Testis (tissue), 3 donors: ENCODE measurements around the gene RRM2. TPM values are rescaled to one million over a fixed set of nuclear protein-coding genes. Genes with fewer than 3 reads are reported as not detected.

Source experiments
- DNase-seq: peaks from one replicate; pipeline ENCODE4 v3.0.0-alpha.2; 2019
- H3K27ac ChIP-seq, 2 donors: fragments of 200-600 bp; sonication (generic); one replicate each; pipeline ENCODE4 v1.5.1; 2019
- H3K27me3 ChIP-seq: fragments of 200-600 bp; sonication (generic); one replicate; pipeline ENCODE4 v1.5.1; 2019
- H3K36me3 ChIP-seq: fragments of 200-600 bp; sonication (generic); one replicate; pipeline ENCODE4 v1.5.1; 2017; ENCODE audit warnings: low read depth; ENCODE audit errors: missing control alignments
- H3K4me1 ChIP-seq: fragments of 200-600 bp; sonication (generic); one replicate; pipeline ENCODE4 v1.5.1; 2019
- H3K4me3 ChIP-seq, 2 donors: fragments of 200-600 bp; sonication (generic); one replicate each; pipeline ENCODE4 v1.5.1; 2017 to 2019
- H3K9me3 ChIP-seq: fragments of 200-600 bp; sonication (generic); one replicate; pipeline ENCODE4 v1.5.1; 2017
- POLR2A ChIP-seq: fragments of 450-650 bp; IDR thresholded peaks from one replicate; pipeline ENCODE4 v1.6.1; 2017; ENCODE audit warnings: antibody characterized with exemption, mild to moderate bottlenecking, moderate library complexity
- WGBS, 2 donors: methylation state at CpG; one replicate each; pipeline ENCODE4 v1.1.5; 2018; 5-methylcytosine and 5-hydroxymethylcytosine counted together
- intact Hi-C: fragments of 100-400 bp; cut with DNase I; formaldehyde crosslinking; loops from one replicate; pipeline ENCODE4 v1.15.1; 2023; ENCODE audit warnings: low total_unique reads
- polyA plus RNA-seq: library from polyadenylated mRNA; stranded (reverse); fragments of 350-450 nt; fragmentation: Illumina TruSeq; extraction: RNeasy Lipid Tissue Mini Kit (QIAGEN cat#74804); gene quantifications from one replicate; pipeline ENCODE4 v1.2.3, GENCODE V29; 2014; ENCODE audit warnings: low read depth, low replicate concordance; ENCODE audit not compliant: insufficient read depth
- total RNA-seq, 2 donors: library from RNA; depleted of rRNA; stranded (reverse); fragments of >200 nt; gene quantifications; one replicate each; pipeline ENCODE4 v1.2.3, GENCODE V29; 2016
- TF ChIP-seq, protein P1 (sequence below), 3 experiments: fragments of 450-650 bp in 2 of 3; fragments of 200-600 bp in 1 of 3; sonication (generic) in 1 of 3; IDR thresholded peaks; one replicate each; pipeline ENCODE4 v1.5.1; 2016 to 2019; ENCODE audit warnings: antibody characterized with exemption in 3 of 3, mild to moderate bottlenecking in 2 of 3, moderate library complexity in 1 of 3

The RRM2 gene
- total and polyA plus RNA-seq, 3 donors from 2014 or later = 7.2 to 18.1 (median 14.9) TPM

GRCh38 chr2:10079870-10080535 lies 42.5 kb upstream of the RRM2 start, which contains the start of gene CYS1:
TSS of gene CYS1 (minus strand) at chr2:10080411. CDS start at chr2:10080223, 188 bp downstream.
- Histone ChIP-seq H3K36me3 (no peaks in the 10 kb centered on the region), H3K27me3 (no peaks in the 10 kb centered on the region), H3K4me3 (peak within 1 kb of the TSS; percentile 66), H3K27ac (peak within 1 kb of the TSS; percentile 63 to 84), H3K9me3 (no peaks in the 10 kb centered on the region), H3K4me1 (peaks cover 3% of the 10 kb centered on the region)
- no peak for DNase-seq
- WGBS, 2 donors = 3% methylated on average over 35 of the region's 98 CpGs; no CpG with 5 or more reads in 1 of the 2 donors
- intact Hi-C loops = no loop called here
- no peak for TF ChIP-seq POLR2A
- TF ChIP-seq, protein P1, sequence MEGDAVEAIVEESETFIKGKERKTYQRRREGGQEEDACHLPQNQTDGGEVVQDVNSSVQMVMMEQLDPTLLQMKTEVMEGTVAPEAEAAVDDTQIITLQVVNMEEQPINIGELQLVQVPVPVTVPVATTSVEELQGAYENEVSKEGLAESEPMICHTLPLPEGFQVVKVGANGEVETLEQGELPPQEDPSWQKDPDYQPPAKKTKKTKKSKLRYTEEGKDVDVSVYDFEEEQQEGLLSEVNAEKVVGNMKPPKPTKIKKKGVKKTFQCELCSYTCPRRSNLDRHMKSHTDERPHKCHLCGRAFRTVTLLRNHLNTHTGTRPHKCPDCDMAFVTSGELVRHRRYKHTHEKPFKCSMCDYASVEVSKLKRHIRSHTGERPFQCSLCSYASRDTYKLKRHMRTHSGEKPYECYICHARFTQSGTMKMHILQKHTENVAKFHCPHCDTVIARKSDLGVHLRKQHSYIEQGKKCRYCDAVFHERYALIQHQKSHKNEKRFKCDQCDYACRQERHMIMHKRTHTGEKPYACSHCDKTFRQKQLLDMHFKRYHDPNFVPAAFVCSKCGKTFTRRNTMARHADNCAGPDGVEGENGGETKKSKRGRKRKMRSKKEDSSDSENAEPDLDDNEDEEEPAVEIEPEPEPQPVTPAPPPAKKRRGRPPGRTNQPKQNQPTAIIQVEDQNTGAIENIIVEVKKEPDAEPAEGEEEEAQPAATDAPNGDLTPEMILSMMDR (IDR thresholded peaks at IDR 0.05) = peak in 1 of 3 experiments; percentile 22

- Histone ChIP-seq H3K4me1 (peaks cover 3% of the 10 kb centered on the region), H3K27me3 (no peaks in the 10 kb centered on the region), H3K27ac (peak overlapping the region; percentile 63 to 84), H3K4me3 (peak overlapping the region; percentile 66), H3K9me3 (no peaks in the 10 kb centered on the region), H3K36me3 (no peaks in the 10 kb centered on the region)
- no peak for DNase-seq
- 7 to 10% methylated on average over 12 to 37 of the region's 45 CpGs for WGBS, 2 donors
- intact Hi-C loops = no loop called here
- TF ChIP-seq, protein P1 (IDR thresholded peaks at IDR 0.05) = no peak
- TF ChIP-seq POLR2A = no peak
Observed at GRCh38 chr2:10080536-10081304, 41.8 kb upstream of the RRM2 start.

- Histone ChIP-seq H3K36me3 (no peaks in the 10 kb centered on the region), H3K27ac (no peak overlapping the region), H3K9me3 (no peaks in the 10 kb centered on the region), H3K4me1 (peaks cover 3% of the 10 kb centered on the region), H3K4me3 (no peak overlapping the region), H3K27me3 (no peaks in the 10 kb centered on the region)
- WGBS, 2 donors = 58 to 65% methylated on average over 5 of the region's 5 CpGs
- DNase-seq = no peak
- TF ChIP-seq, protein P1 (IDR thresholded peaks at IDR 0.05) = no peak
- no peak for TF ChIP-seq POLR2A
- intact Hi-C loops = no loop called here
Observed at GRCh38 chr2:10083046-10083445, 39.5 kb upstream of the RRM2 start.

- intact Hi-C loops = no loop called here
- DNase-seq = no peak
- Histone ChIP-seq H3K9me3 (no peaks in the 10 kb centered on the region), H3K4me1 (peaks cover 3% of the 10 kb centered on the region), H3K27ac (no peak overlapping the region), H3K36me3 (no peaks in the 10 kb centered on the region), H3K27me3 (no peaks in the 10 kb centered on the region), H3K4me3 (no peak overlapping the region)
- 75 to 82% methylated on average over 13 of the region's 13 CpGs for WGBS, 2 donors
- no peak for TF ChIP-seq POLR2A
- TF ChIP-seq, protein P1 (IDR thresholded peaks at IDR 0.05) = no peak
Observed at GRCh38 chr2:10083692-10084211, 38.8 kb upstream of the RRM2 start.
